Activated T-cell treated with anti-CD3 and anti-CD28 coated beads for 24 hours (primary cell): ENCODE results near the gene LDLRAD3.
"Not testable (repeated sequence)": the region's sequence is repeated elsewhere in the genome, so short reads cannot be mapped to it uniquely, and the experiment has no call there.

ENCODE experiments used
- DNase-seq: peaks from one replicate; pipeline ENCODE4 v3.0.0-alpha.2; 2020; ENCODE audit warnings: low read depth

Gene LDLRAD3

GRCh38 chr11:35995681-35996271, 51.9 kb downstream of the LDLRAD3 start:
- DNase-seq: no peak

- DNase-seq: no peak
Observed at GRCh38 chr11:35997902-35998520, 54.1 kb downstream of the LDLRAD3 start.

GRCh38 chr11:35998634-35999033, 54.8 kb downstream of the LDLRAD3 start:
- no peak for DNase-seq

- no peak for DNase-seq
Observed at GRCh38 chr11:36000616-36001190, 56.8 kb downstream of the LDLRAD3 start.

GRCh38 chr11:36002196-36002595, 58.3 kb downstream of the LDLRAD3 start:
- no peak for DNase-seq

GRCh38 chr11:36002796-36003195, 58.9 kb downstream of the LDLRAD3 start:
- DNase-seq: no peak

GRCh38 chr11:36006556-36006955, 62.7 kb downstream of the LDLRAD3 start:
- DNase-seq: no peak

- no peak for DNase-seq
Observed at GRCh38 chr11:36007127-36007655, 63.3 kb downstream of the LDLRAD3 start.

GRCh38 chr11:36008584-36008983, 64.7 kb downstream of the LDLRAD3 start:
- DNase-seq: no peak

GRCh38 chr11:36009473-36009872, 65.6 kb downstream of the LDLRAD3 start:
- no peak for DNase-seq

GRCh38 chr11:36010010-36010740, 66.3 kb downstream of the LDLRAD3 start:
- no peak for DNase-seq

- no peak for DNase-seq
Observed at GRCh38 chr11:36011574-36011973, 67.7 kb downstream of the LDLRAD3 start.

GRCh38 chr11:36012455-36012854, 68.6 kb downstream of the LDLRAD3 start:
- no peak for DNase-seq

GRCh38 chr11:36012979-36013378, 69.1 kb downstream of the LDLRAD3 start:
- no peak for DNase-seq

- DNase-seq: not testable (repeated sequence)
Observed at GRCh38 chr11:36013446-36013845, 69.6 kb downstream of the LDLRAD3 start.

GRCh38 chr11:36013950-36014897, 70.4 kb downstream of the LDLRAD3 start:
- DNase-seq: no peak

GRCh38 chr11:36014898-36015665, 71.2 kb downstream of the LDLRAD3 start:
- DNase-seq: no peak

GRCh38 chr11:36015799-36016198, 71.9 kb downstream of the LDLRAD3 start:
- no peak for DNase-seq

GRCh38 chr11:36016263-36016662, 72.4 kb downstream of the LDLRAD3 start:
- DNase-seq: no peak

- no peak for DNase-seq
Observed at GRCh38 chr11:36016709-36017108, 72.8 kb downstream of the LDLRAD3 start.
